ENCODE measurements around the gene TMEM54.

The TMEM54 gene, protein sequence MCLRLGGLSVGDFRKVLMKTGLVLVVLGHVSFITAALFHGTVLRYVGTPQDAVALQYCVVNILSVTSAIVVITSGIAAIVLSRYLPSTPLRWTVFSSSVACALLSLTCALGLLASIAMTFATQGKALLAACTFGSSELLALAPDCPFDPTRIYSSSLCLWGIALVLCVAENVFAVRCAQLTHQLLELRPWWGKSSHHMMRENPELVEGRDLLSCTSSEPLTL

GRCh38 chr1:32900956-32901822, at the start of gene TMEM54:
TMEM54 (minus strand) TSS chr1:32901389; CDS start chr1:32901238, 151 bp downstream.
- no peak for DNase-seq

- DNase-seq = no peak
These were observed 48.3 kb upstream of the TMEM54 start for GRCh38 chr1:32949519-32949918.

GRCh38 chr1:32948905-32949304, 47.7 kb upstream of the TMEM54 start:
- no peak for DNase-seq

- DNase-seq = no peak
These were observed 47.2 kb upstream of the TMEM54 start for GRCh38 chr1:32948390-32948722.

GRCh38 chr1:32947669-32948389, 46.6 kb upstream of the TMEM54 start:
- DNase-seq = no peak

DNA sequence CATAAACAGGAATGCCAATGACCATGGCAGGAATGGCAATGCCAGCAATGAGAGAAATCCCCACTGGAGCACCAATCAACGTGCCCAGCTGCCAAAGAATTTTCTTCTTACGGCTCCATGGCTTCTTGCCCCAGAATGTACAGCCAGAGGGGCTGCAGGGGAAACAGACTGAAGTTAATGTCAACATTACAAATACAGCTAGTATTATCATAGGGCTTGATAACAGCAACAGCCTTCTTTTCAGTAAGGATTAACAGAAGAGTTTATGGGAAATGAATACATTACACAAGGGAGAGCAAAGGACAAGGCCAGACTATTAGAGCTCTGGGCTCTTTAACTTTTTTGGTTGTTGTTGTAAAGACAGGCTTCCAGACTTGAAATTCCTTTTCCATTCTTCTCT, 45.2 kb upstream of the TMEM54 start:
- DNase-seq = no peak

GRCh38 chr1:32944180-32944579, 43.0 kb upstream of the TMEM54 start:
- no peak for DNase-seq

DNA sequence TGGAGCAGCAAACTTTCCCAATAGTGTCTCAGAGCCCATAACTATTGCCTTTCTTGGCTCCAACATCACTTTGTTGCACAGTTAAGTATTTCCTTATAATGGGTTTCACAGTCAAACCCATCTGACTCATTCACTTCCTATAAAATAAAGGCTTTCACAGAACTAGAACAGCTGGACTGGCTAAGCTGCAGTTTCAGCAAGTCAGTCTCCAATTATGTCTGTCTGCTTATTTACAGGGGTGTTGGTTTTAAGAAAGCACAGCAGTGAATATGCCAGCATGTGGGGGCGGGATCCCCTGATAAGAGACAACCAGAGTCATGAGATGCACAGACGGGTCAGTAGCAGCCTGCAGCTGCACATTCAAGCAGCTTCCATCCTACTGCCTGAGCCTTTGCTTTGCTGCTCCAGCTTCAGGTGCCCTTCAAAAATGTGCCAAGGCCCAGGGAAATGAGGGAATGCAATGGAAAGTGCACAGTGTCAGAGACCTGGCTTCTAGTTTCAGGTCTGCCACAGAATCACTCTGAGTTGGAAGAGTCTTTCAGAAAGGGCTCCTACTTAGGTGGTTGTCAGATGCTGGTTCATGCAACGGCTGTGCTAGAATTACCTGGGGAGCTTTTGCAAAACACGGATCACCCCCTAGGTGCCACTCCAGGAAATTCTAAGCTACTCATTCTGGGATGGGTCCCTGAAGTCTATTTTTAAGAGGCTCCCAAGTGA, 38.6 kb upstream of the TMEM54 start:
- peak; percentile 76 for DNase-seq

DNA sequence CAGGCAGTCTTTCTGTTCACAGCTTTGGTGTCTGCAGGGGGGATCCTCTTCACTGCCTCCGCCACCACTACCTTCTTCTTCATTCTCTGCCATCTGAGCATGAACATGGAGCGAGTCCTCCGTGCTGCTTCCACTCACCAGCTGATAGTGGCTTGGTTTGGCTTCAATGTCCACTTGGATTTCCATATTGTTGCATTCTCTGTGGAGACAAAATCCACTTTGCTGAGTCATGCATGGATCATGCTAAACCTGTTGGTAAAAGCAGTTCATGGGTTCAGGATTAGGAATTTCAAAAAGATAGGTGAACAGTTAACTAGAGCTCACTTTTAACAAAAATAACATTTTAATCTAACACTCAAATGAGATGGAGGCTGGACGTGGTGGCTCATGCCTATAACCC, 35.9 kb upstream of the TMEM54 start:
- DNase-seq = no peak

- no peak for DNase-seq
These were observed 33.3 kb upstream of the TMEM54 start for GRCh38 chr1:32934535-32934934.

DNA sequence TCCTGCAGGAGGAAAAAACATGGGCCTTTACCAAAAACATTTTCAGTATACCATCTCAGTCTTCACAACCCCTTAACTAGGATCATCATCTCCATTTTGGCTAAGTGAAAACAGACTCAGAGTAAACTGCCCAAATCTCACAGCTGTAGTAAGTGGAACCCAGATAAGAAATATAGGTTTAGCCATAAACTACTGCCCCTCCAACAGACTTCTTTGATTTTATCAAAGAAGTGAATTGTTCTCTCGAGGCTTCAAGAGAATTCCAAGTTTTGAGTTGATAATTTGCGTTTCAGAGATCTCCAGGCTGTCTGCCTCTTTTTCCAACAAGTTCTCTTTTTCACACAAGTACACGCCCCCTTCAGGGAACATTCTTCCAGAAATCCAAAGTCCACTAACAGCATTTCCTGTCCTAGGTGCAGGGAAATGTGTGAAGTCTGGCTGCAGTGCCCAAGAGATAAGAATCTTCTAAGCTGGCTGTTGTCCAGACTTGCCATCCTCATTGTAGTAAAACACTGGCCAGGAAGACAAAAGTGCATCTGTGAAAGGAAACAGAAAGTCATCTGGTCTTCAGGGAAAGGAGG, 32.6 kb upstream of the TMEM54 start:
- DNase-seq = peak; percentile 78

GRCh38 chr1:32931760-32932159, 30.6 kb upstream of the TMEM54 start:
- no peak for DNase-seq

GRCh38 chr1:32929366-32929765, 28.2 kb upstream of the TMEM54 start:
- no peak for DNase-seq

- no peak for DNase-seq
These were observed 27.5 kb upstream of the TMEM54 start for GRCh38 chr1:32928715-32929114.

DNA sequence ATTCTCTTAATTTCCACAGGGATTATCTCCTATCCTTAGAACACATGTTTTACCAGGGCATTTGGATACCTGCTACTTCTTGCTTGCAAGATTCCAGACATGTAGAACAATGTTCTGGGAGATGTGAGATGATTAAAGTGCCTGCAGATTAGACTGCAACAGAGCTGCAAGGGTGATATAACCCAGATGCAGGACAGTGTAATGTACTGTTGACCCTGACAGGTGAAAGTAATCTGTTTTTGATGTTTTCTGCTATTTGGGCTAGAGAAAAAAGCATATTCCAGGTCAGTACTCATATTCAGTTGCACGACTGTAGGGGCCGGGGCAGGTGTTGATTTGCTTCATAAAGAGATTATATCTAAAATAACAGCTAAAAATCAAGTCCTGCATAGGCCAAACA, 27.1 kb upstream of the TMEM54 start:
- no peak for DNase-seq

DNA sequence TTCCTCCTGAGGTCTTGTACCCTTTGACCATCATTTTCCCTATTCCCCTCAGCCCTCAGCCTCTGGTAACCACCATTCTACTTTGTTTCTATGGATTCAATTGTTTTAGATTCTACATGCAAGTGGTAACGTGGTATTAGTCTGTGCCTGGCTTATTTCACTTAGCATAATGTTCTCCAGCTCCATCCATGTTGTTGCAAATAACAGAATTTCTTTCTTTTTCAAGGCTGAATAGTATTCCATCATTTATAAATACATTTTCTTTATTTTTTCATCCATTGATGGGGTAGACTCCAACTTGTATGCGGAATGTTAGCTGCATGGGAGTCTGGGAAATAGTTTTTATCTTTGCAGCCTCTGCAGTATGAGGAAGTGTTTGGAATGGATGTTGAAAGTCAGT, 26.3 kb upstream of the TMEM54 start:
- no peak for DNase-seq

DNA sequence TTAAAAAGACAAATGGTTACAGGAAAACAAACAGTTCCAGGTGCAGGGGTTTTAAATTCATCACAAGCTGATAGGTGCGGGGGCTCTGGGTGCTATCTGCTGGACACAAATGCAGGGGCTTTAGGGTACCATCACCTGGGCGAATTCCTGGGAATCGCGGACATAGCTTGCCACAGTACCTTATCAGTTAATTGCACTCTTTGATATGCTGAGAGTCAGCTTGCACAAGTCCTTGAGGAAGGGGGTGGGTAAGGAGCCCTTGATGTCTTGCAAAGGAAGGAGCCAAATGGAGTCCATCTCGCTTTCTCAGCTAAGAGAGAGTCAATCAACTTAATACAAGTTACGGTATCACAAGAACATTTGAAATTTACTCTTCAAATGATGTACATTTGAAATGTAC, 25.4 kb upstream of the TMEM54 start:
- DNase-seq = peak; percentile 49

- no peak for DNase-seq
These were observed 24.4 kb upstream of the TMEM54 start for GRCh38 chr1:32925403-32926162.

DNA sequence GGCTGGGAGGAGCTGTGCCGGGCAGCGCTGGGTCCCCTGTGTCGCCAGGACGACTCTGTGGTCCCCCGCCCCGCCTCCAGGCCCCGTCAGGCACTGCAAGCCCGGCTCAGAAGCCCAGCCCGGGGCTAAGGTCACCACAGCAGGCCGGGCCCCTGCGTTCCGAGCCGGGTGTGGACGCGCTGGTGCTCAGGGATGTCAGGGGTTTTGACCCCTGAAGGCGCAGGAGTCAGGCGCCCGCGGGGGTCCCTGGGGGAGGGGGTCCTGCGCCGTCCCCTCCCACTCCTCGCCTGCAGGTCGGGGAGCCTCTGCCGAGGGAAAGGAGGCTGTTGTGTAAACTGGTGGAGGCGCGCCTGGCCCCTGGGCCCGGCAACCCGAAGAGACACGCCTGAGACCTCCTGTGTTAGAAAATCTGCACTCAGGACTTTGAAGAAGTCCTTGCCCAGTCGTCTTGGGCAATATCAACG, 23.7 kb upstream of the TMEM54 start:
- no peak for DNase-seq

DNA sequence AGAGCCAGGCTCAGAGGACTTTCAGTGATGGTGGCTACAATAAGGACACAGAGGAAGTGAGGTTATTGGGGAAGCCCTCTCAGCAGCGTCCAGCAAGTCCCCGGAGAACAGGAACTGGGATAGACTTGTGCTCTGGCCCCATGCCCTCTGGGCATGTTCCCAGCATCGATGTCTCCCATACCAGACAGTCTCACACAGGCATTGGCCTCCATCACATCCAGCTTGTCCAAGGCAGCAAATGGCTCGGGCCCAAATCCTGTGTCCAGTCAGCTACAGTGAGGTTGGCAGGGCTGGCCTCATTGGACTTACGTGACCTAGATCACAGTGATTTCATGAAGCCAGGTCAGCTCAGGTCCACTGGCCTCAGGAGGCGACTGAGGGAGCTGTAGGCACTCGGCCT, 19.6 kb upstream of the TMEM54 start:
- DNase-seq = no peak

DNA sequence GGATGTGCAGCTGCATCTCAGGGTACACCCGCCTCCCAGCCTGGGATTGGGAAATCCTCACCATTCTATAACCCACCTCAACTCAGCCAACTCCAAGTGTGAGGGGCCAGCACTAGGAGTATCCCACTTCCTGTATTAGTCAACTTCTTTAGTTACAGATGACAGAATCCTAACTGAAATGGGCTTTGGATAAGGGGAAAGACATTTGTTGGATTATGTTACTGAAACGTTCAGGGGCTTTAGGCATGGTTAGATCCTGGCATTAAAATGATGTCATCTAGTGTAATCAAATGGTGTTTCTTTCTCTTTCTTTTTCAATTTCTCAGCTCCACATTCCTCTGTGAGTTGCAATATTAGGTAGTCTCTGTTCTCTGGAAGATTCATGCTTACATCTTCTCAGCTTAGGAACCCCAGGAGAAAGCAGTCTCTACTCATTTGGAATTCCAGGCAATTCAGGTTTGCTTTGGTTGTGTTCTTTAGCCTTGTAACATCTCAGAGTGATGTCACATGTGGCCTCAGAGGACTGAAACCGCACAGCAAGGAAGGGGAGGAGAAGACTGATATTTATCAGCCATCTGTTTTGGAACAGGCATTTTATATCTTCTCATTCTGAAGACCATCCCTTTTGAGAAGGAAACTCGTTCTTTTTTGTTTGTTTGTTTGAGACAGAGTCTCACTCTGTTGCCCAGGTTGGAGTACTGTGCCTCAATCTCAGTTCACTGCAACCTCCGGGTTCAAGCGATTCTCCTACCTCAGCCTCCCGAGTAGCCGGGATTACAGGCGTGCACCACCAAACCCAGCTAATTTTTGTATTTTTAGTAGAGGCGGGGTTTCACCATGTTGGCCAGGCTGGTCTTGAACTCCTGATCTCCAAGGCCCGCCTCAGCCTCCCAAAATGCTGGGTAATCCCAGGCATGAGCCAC, 18.9 kb upstream of the TMEM54 start:
- DNase-seq = peak; percentile 91

All from OCI-M1 (cell line).